GM12875 (cell line): ENCODE measurements around the gene GRID2.

Experiments used
- H3K4me3 ChIP-seq: one replicate; pipeline ENCODE4 v1.5.1; 2011; ENCODE audit warnings: low read depth, low read length, control low read depth
- TF ChIP-seq, protein P1 (sequence below): IDR thresholded peaks from 2 replicates; pipeline ENCODE4 v1.5.1; 2011; ENCODE audit warnings: low read depth, mild to moderate bottlenecking, control low read depth, inconsistent platforms, low read length, moderate library complexity, borderline replicate concordance; ENCODE audit not compliant: insufficient read depth

GRID2 gene

DNA sequence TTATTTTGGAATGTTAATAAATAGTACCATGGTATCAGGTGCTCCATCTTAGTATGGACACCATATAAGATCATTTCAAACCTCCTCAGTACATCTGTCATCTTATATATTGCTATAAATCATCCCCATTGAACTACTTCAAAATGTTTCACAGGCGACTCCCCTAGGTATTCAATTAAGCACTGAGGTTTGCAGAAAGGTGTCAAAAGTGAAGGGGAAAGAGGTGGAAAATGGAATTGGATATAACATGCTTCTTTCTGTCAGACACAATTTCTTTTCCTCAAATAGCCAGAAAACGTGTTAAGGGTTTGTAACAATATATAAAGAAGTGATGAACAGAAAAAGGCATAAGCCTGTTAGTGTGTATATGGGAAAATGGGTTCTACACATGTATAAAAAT is 325.5 kb downstream of the GRID2 start:
- TF ChIP-seq, protein P1, sequence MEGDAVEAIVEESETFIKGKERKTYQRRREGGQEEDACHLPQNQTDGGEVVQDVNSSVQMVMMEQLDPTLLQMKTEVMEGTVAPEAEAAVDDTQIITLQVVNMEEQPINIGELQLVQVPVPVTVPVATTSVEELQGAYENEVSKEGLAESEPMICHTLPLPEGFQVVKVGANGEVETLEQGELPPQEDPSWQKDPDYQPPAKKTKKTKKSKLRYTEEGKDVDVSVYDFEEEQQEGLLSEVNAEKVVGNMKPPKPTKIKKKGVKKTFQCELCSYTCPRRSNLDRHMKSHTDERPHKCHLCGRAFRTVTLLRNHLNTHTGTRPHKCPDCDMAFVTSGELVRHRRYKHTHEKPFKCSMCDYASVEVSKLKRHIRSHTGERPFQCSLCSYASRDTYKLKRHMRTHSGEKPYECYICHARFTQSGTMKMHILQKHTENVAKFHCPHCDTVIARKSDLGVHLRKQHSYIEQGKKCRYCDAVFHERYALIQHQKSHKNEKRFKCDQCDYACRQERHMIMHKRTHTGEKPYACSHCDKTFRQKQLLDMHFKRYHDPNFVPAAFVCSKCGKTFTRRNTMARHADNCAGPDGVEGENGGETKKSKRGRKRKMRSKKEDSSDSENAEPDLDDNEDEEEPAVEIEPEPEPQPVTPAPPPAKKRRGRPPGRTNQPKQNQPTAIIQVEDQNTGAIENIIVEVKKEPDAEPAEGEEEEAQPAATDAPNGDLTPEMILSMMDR, result no peak
- H3K4me3 ChIP-seq, result no peak overlapping the region

DNA sequence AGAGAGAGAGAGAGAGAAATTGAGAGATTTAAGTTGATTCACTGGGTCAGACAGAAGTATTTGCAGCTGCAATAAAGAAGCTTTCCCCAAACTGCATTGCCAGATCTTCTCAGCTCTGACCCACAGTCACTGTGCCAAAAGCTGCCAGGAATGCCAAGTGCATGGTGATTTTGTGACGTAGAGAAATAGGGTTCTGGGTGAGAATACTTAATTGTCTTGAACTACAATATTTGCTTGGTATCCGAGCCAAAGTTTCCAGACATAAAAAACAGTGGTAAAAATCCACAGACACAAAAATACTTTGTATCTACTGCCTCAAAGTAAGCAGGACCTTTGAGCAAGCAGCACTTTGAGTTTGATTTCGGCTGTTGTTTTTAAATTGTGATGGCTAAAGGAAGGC is 331.1 kb downstream of the GRID2 start:
- TF ChIP-seq, protein P1, result no peak
- no peak overlapping the region for H3K4me3 ChIP-seq

DNA sequence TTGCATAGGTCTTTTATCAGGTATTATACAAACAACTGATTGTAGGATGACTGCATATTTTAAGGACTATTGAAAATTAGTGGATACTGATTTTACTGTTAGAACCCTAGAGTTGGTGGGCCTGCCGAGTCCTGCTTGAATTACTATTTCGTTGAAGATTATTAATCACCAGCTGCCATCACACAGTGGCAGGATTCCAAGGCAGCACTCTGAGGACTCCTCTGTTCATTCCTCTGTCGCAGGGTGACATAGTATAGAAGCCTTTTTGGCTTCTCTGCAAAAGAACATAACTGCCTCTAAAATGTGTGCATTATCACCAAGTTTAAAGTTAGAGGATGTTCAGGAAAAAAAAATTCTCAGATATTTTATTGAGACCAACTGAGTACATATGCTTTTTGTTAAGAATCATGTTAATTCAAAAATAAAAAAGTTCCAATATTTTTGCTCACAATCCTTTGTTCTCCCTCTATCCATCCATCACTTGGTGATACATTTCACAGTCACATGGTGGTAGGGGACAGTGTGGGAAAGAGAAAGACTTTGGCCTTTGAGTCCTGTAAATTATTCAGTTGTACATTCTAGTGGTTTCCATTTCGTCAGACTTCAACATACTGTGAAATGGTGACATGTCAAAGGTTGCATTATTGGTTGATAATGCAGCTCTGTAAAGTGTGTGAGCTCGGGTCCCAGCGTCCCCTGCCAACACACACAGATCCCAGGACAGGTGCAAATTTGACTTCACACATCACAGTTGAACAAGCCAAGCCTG is 332.5 kb downstream of the GRID2 start:
- H3K4me3 ChIP-seq, result no peak overlapping the region

DNA sequence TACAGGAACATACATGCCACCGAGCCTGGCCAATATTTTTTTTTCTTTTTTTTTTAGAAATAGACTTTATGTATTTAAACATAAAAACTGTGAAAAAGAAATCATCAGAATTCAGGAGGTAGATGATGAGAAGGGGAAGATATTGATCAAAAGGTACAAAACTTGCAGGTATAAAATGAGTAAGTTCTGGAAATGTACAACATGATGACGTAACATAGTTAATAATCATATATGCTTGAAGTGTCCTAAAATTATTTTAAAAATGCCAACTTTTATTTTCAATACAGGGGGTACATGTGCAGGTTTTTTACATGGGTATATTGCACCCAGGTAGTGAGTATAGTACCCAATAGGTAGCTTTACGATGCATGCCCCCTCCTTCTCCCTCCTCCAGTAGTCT is 337.6 kb downstream of the GRID2 start:
- TF ChIP-seq, protein P1, result no peak
- H3K4me3 ChIP-seq, result no peak overlapping the region

More for the DNA sequence above, 332.5 kb downstream of the GRID2 start:
- TF ChIP-seq, protein P1, result no peak

DNA sequence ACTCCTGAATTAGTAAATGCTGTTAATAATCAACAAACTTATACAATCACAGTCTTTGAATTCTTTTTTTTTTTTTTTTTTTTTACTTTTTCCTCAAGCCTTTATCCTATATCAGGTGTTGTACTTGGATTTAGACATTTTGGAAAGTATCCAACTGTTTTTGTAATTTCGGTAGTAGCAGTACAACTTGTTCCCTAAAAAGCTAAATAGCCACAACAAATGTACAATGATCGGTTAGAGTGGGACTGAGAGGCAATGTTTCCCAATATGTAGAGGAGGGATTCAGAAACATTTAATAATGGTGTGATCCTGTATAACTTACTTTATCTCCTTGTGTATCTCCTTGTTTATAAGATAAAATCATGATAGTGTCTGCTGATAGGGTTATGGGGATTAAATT is 343.1 kb downstream of the GRID2 start:
- TF ChIP-seq, protein P1, result no peak

DNA sequence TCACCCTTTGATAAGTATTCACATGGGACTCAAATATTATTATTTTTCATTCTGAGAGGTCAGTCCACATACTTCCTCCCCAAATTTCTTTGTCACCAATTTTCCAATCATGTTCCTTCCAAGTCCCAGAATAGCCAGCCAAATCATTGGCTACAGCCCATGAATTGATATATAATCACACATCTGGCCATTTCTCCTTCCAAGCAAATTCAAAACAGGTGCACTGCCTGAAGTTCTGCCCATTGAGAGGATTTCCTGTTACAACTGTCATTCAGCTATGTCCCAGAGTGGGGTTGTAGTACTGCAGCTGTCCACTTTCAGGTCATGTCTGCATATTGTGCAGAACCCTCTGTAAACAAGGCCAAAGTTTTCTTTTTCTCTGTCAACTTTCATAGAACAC is 347.8 kb downstream of the GRID2 start:
- TF ChIP-seq, protein P1, result no peak
- H3K4me3 ChIP-seq, result no peak overlapping the region

More for the DNA sequence above, 343.1 kb downstream of the GRID2 start:
- H3K4me3 ChIP-seq, result no peak overlapping the region

DNA sequence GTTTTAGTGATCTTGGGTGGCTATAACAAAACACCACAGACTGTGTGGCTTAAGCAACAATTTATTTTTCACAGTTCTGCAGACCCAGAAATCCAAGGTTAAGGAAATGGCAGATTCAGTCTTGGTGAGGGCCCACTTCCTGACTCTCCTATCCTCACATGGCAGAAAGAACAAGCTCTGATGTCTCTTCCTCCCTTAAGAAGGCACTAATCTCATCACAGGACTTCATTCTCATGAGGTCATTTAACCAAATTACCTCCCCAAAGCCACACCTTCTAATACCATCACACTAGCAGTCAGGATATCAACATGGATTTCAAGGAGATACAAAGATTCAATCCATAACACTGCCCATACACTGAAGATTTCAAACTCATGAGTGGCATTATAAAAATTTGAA is 350.3 kb downstream of the GRID2 start:
- TF ChIP-seq, protein P1, result no peak
- no peak overlapping the region for H3K4me3 ChIP-seq
